ENCODE results near the gene TBX21. TPM values are rescaled to one million over a fixed set of nuclear protein-coding genes. Genes with fewer than 3 reads are reported as not detected.

Gene TBX21, protein sequence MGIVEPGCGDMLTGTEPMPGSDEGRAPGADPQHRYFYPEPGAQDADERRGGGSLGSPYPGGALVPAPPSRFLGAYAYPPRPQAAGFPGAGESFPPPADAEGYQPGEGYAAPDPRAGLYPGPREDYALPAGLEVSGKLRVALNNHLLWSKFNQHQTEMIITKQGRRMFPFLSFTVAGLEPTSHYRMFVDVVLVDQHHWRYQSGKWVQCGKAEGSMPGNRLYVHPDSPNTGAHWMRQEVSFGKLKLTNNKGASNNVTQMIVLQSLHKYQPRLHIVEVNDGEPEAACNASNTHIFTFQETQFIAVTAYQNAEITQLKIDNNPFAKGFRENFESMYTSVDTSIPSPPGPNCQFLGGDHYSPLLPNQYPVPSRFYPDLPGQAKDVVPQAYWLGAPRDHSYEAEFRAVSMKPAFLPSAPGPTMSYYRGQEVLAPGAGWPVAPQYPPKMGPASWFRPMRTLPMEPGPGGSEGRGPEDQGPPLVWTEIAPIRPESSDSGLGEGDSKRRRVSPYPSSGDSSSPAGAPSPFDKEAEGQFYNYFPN
- total RNA-seq (2022) (not detected in 2 replicates), Bru-seq, nascent RNA (percentile 6 among the genes with signal in this experiment), BruChase-seq, experiment 1, labeled RNA remaining after a 6-hour chase (percentile 3 among the genes with signal in this experiment), BruChase-seq, experiment 2, labeled RNA remaining after a 2-hour chase (not detected)
- long read RNA-seq: 0 reads

- peaks cover 96% of the 10 kb centered on the region for H3K27me3 Mint-ChIP-seq (ENCODE audit: unreplicated experiment)
- H3K4me3 Mint-ChIP-seq (ENCODE audit: low read depth, unreplicated experiment): peak within 1 kb of the TSS; percentile 57
- TF ChIP-seq, protein P1, sequence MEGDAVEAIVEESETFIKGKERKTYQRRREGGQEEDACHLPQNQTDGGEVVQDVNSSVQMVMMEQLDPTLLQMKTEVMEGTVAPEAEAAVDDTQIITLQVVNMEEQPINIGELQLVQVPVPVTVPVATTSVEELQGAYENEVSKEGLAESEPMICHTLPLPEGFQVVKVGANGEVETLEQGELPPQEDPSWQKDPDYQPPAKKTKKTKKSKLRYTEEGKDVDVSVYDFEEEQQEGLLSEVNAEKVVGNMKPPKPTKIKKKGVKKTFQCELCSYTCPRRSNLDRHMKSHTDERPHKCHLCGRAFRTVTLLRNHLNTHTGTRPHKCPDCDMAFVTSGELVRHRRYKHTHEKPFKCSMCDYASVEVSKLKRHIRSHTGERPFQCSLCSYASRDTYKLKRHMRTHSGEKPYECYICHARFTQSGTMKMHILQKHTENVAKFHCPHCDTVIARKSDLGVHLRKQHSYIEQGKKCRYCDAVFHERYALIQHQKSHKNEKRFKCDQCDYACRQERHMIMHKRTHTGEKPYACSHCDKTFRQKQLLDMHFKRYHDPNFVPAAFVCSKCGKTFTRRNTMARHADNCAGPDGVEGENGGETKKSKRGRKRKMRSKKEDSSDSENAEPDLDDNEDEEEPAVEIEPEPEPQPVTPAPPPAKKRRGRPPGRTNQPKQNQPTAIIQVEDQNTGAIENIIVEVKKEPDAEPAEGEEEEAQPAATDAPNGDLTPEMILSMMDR (IDR thresholded peaks at IDR 0.05; ENCODE audit: unreplicated experiment): no peak
- H3K4me1 Mint-ChIP-seq (ENCODE audit: low read depth, unreplicated experiment): peaks cover 6% of the 10 kb centered on the region
- CTCF ChIA-PET: interaction anchor here (0.5 to 1.5 kb wide), 8 partner anchors 9 to 118 kb away, joined by 3 to 8 read pairs (median 4); partner anchors contain the start of gene SP6
- BruUV-seq (replicated peaks): no TSS peak
- H3K27ac Mint-ChIP-seq (ENCODE audit: unreplicated experiment): no peak within 1 kb of the TSS
- DNase-seq: peak; percentile 88
- no peaks in the 10 kb centered on the region for H3K9me3 Mint-ChIP-seq (ENCODE audit: low read depth, unreplicated experiment)
- intact Hi-C loops (cut with micrococcal nuclease; ENCODE audit: unreplicated experiment): no loop called here
- H3K36me3 Mint-ChIP-seq (ENCODE audit: insufficient read depth, unreplicated experiment): no peaks in the 10 kb centered on the region
Measured at GRCh38 chr17:47733047-47733673, at the start of gene TBX21. Gene TBX21, plus strand, starts transcription at chr17:47733236. Its CDS starts 219 bp downstream, at chr17:47733455.

GRCh38 chr17:47684025-47684424 is 49.0 kb upstream of the TBX21 start:
- intact Hi-C loops (cut with micrococcal nuclease; ENCODE audit: unreplicated experiment): no loop called here
- Mint-ChIP-seq H3K4me1 (ENCODE audit: low read depth, unreplicated experiment) (no peaks in the 10 kb centered on the region), H3K27ac (ENCODE audit: unreplicated experiment) (no peak overlapping the region), H3K36me3 (ENCODE audit: insufficient read depth, unreplicated experiment) (peaks cover 92% of the 10 kb centered on the region), H3K4me3 (ENCODE audit: low read depth, unreplicated experiment) (no peak overlapping the region), H3K27me3 (ENCODE audit: unreplicated experiment) (no peaks in the 10 kb centered on the region), H3K9me3 (ENCODE audit: low read depth, unreplicated experiment) (no peaks in the 10 kb centered on the region)
- TF ChIP-seq, protein P1 (IDR thresholded peaks at IDR 0.05; ENCODE audit: unreplicated experiment): no peak
- no TSS peak for BruUV-seq (replicated peaks)
- no peak for DNase-seq
- CTCF ChIA-PET: interaction anchor here (0.6 kb wide), 1 partner anchor 15 kb away, joined by 4 read pairs; no protein-coding TSS in a partner anchor

GRCh38 chr17:47684535-47685193 is 48.4 kb upstream of the TBX21 start:
- TF ChIP-seq, protein P1 (IDR thresholded peaks at IDR 0.05; ENCODE audit: unreplicated experiment): no peak
- peaks cover 87% of the 10 kb centered on the region for H3K36me3 Mint-ChIP-seq (ENCODE audit: insufficient read depth, unreplicated experiment)
- intact Hi-C loops (cut with micrococcal nuclease; ENCODE audit: unreplicated experiment): no loop called here
- H3K27ac Mint-ChIP-seq (ENCODE audit: unreplicated experiment): no peak overlapping the region
- BruUV-seq (replicated peaks): no TSS peak
- CTCF ChIA-PET: interaction anchor here (0.6 kb wide), 1 partner anchor 14 kb away, joined by 4 read pairs; no protein-coding TSS in a partner anchor
- H3K4me3 Mint-ChIP-seq (ENCODE audit: low read depth, unreplicated experiment): no peak overlapping the region
- no peaks in the 10 kb centered on the region for H3K4me1 Mint-ChIP-seq (ENCODE audit: low read depth, unreplicated experiment)
- DNase-seq: no peak
- H3K9me3 Mint-ChIP-seq (ENCODE audit: low read depth, unreplicated experiment): no peaks in the 10 kb centered on the region
- H3K27me3 Mint-ChIP-seq (ENCODE audit: unreplicated experiment): no peaks in the 10 kb centered on the region
